Keratinocyte (primary cell): ENCODE data around the gene MARS1.

Source experiments
- CTCF ChIP-seq, 3 experiments: IDR thresholded peaks in 1 of 3; conservative IDR thresholded peaks in 1 of 3; optimal IDR thresholded peaks in 1 of 3; 2 replicates in 2 of 3; 3 replicates in 1 of 3; pipeline versions ENCODE3 to v1.5.1; 2011; ENCODE audit warnings: low read length in 3 of 3, mild to moderate bottlenecking in 3 of 3, moderate library complexity in 2 of 3, control low read depth in 1 of 3, inconsistent platforms in 1 of 3; ENCODE audit not compliant: insufficient read depth in 2 of 3; ENCODE audit errors: extremely low read depth in 1 of 3
- EZH2 ChIP-seq: IDR thresholded peaks from one replicate; pipeline ENCODE4 v1.6.1; 2012; ENCODE audit warnings: inconsistent platforms, mild to moderate bottlenecking, low read length, moderate library complexity

GRCh38 chr12:57534991-57535543 is 47.2 kb downstream of the MARS1 start:
- no peak for TF ChIP-seq CTCF (optimal IDR thresholded peaks at IDR 0.05 in 1 of 3, IDR thresholded peaks at IDR 0.05 in 1 of 3, conservative IDR thresholded peaks at IDR 0.05 in 1 of 3; ENCODE audit: extremely low read depth in 1 of 3, insufficient read depth in 2 of 3, low read length in 3 of 3)
- no peak for TF ChIP-seq EZH2
